Dendritic cell treated with granulocyte-macrophage colony-stimulating factor and Interleukin-4, amounts not matched to agents 40 ng/mL and 50 ng/mL, for 4 days (primary cell): ENCODE data around the gene OSMR.

Experiments used
- H3K27ac Mint-ChIP-seq: one replicate; pipeline ENCODE4 v1.8.0; 2022; ENCODE audit warnings: mild to moderate bottlenecking, mixed read lengths
- H3K27me3 Mint-ChIP-seq: one replicate; pipeline ENCODE4 v1.8.0; 2022; ENCODE audit warnings: mild to moderate bottlenecking, mixed read lengths
- H3K36me3 Mint-ChIP-seq: one replicate; pipeline ENCODE4 v1.8.0; 2022; ENCODE audit warnings: low read depth, mixed read lengths
- H3K4me1 Mint-ChIP-seq: one replicate; pipeline ENCODE4 v1.8.0; 2022; ENCODE audit warnings: low read depth, mixed read lengths
- H3K4me3 Mint-ChIP-seq: one replicate; pipeline ENCODE4 v1.8.0; 2022; ENCODE audit warnings: mild to moderate bottlenecking, moderate library complexity, mixed read lengths
- H3K9me3 Mint-ChIP-seq: one replicate; pipeline ENCODE4 v1.8.0; 2022; ENCODE audit warnings: mixed read lengths
- intact Hi-C: fragments of 100-400 bp; cut with micrococcal nuclease; formaldehyde crosslinking; loops from one replicate; pipeline ENCODE4 v1.15.0; 2022

OSMR gene

DNA sequence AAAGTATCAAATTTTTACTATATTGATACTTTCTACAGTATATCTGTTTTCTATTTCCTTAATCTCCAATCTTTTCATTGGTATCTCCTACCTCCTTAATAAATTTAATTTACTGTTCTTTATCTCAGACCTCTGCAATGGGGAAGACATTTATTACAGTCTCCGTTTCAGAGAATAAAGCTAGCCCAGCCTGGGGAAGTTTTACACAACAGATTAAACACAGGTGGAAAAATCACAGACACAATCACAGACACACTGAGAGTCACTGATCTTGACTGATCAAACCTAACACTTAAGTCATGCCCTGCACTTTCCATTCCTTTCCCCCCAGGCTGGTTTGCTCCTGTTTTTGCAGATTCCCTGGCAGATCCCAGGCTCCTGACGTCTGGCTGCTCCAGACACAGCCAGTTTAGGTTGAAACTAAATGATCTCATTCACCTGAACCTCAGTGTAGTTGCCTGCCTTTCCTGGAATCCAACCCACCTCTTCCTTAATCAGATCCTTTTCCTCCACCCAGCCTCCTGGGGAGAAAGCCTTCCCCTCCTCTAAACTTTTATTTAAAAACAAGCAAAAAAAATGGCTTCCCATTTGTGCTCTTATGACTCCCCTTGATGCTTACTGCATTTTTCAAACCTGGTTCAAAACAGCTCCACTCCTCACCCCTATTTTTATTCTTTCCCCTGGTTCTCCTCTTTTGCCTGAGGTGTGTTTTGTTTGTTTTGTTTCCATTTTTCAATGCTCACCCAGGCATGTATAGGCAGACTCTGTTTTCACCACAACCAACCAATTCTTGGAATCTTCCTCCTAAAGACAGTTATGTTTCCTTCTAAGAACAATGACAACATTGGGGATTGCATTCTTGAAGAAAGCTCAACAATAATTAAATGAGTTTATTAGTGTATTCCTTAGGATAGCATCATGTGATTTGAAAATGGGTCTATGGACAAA lies 29.5 kb upstream of the OSMR start:
- Mint-ChIP-seq H3K36me3 (no peaks in the 10 kb centered on the region), H3K9me3 (no peaks in the 10 kb centered on the region), H3K27ac (no peak overlapping the region), H3K27me3 (peaks cover 32% of the 10 kb centered on the region), H3K4me3 (no peak overlapping the region), H3K4me1 (no peaks in the 10 kb centered on the region)
- intact Hi-C loops = no loop called here

DNA sequence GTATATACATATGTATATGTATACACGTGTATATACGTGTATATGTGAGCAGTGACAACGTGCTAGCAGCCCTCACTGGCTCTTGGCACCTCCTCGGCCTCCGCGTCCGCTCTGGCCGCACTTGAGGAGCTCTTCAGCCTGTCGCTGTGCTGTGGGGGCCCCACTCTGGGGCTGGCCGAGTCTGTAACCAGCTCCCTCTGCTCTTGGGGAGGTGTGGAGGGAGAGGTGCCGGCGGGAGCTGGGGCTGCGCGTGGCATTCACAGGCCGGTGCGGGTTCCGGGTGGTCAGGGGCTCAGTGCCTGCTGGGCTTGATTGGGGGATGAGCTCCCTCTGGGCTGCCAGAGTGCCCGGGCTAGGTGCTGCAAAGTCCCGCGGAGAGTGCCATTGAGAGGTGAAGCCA lies 24.1 kb upstream of the OSMR start:
- Mint-ChIP-seq H3K4me3 (no peak overlapping the region), H3K4me1 (no peaks in the 10 kb centered on the region), H3K9me3 (peaks cover 9% of the 10 kb centered on the region), H3K36me3 (no peaks in the 10 kb centered on the region), H3K27me3 (peaks cover 12% of the 10 kb centered on the region), H3K27ac (no peak overlapping the region)
- intact Hi-C loops = no loop called here

DNA sequence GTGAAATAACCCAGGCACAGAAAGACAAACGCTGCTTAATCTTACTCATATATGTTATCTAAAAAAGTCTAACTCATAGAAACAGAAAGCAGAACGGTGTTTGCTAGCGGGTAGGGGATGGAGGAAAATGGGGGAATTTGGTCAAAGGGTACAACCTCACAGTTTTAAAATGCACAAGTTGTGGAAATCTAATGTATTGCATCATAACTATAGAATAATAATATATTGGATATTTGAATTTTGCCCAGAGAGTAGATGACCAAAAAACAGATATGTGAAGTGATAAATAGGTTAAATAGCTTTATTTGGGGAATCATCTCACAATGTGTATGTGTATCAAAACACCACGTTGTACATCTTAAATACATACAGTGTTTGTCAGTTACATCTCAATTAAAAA lies 22.3 kb upstream of the OSMR start:
- intact Hi-C loops = no loop called here
- H3K4me3 Mint-ChIP-seq = no peak overlapping the region
- peaks cover 16% of the 10 kb centered on the region for H3K27me3 Mint-ChIP-seq
- peaks cover 9% of the 10 kb centered on the region for H3K9me3 Mint-ChIP-seq
- no peaks in the 10 kb centered on the region for H3K36me3 Mint-ChIP-seq
- no peaks in the 10 kb centered on the region for H3K4me1 Mint-ChIP-seq
- H3K27ac Mint-ChIP-seq = no peak overlapping the region

DNA sequence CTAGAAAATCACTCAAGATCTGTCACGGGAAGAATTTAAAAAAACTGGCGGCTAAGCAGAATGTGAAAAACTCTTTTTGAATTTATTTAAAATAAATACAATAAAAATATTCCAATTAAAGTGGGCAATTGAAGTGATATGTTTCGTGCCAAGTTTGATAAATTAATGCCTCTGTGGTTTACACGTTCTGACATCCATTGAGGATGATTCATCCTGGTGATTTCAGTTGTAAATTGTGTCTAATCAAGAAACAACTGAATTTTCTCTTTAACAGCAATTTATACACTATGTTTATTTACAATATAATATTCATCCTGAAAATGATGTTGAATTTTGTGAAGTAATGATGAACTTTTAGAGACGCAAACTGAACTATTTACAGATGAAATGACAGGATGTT lies 21.0 kb upstream of the OSMR start:
- intact Hi-C loops = no loop called here
- Mint-ChIP-seq H3K27ac (no peak overlapping the region), H3K36me3 (no peaks in the 10 kb centered on the region), H3K4me1 (no peaks in the 10 kb centered on the region), H3K9me3 (peaks cover 9% of the 10 kb centered on the region), H3K27me3 (peaks cover 19% of the 10 kb centered on the region), H3K4me3 (no peak overlapping the region)

DNA sequence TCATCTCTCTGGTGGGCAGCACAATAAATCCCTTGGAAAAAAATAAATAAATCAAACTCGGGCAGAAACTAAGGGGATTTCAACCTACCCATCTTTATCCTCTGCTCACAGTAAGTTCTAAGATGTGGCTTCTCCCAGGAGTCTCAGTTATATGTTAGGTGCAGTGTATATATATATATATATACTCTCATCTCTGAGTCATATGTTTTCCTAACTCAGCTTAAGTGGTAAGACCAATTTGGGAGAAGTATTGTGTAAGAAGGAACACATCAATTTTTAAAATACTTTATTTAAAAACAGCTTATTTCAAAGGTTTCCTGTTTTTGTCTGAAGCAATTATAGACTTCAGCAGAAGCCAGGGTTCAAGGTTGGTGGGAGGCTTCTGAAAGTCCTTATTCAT lies 20.3 kb upstream of the OSMR start:
- Mint-ChIP-seq H3K9me3 (peaks cover 9% of the 10 kb centered on the region), H3K4me3 (no peak overlapping the region), H3K4me1 (no peaks in the 10 kb centered on the region), H3K27me3 (peaks cover 17% of the 10 kb centered on the region), H3K27ac (no peak overlapping the region), H3K36me3 (no peaks in the 10 kb centered on the region)
- intact Hi-C loops = no loop called here

DNA sequence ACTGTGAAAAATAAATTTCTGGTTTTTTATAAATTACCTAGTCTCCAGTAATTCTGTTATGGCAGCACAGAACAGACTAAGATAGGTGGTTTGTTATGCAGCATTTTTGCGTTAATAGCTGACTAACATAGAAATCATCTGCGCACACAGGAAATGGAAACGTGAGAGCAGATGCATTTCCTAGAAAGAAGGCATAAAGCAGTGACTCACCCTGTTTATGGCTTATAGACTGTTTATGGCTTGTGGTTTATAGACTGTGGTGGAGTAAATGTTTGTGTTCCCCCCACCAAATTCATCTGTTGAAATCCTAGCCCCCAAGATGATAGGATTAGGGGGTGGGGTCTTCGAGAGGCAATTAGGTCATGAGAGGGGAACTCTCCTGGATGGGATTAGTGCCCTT lies 18.3 kb upstream of the OSMR start:
- no peak overlapping the region for H3K4me3 Mint-ChIP-seq
- peaks cover 2% of the 10 kb centered on the region for H3K9me3 Mint-ChIP-seq
- peaks cover 21% of the 10 kb centered on the region for H3K27me3 Mint-ChIP-seq
- no peaks in the 10 kb centered on the region for H3K36me3 Mint-ChIP-seq
- H3K4me1 Mint-ChIP-seq = no peaks in the 10 kb centered on the region
- intact Hi-C loops = no loop called here
- H3K27ac Mint-ChIP-seq = no peak overlapping the region

DNA sequence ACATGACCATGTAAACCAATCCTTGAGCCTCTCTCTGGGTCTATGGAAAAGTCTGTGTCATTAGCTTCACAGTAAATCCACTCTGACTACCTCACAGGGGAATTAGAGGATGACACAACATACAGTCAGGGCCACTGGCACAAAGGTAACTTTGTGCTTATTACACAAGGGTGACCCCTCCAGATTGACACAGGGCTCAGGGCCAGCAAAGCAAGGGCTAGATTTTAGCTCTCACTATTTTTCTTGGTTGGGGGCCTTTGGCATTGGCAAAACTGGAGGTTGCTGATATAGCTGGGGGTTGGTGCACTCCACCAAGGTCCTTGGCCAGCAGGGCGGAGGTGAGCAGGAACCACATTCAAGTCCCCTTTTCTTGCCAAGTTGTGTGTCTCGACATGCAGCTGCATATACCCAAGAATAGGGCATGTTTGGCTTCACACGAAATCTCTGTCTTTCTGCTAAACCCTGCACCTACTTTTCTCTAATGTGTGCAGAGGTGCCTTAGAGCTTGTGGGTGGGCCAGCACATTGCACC lies 15.2 kb upstream of the OSMR start:
- Mint-ChIP-seq H3K9me3 (no peaks in the 10 kb centered on the region), H3K27ac (no peak overlapping the region), H3K27me3 (peaks cover 19% of the 10 kb centered on the region), H3K4me3 (no peak overlapping the region), H3K36me3 (no peaks in the 10 kb centered on the region), H3K4me1 (no peaks in the 10 kb centered on the region)
- intact Hi-C loops = no loop called here

DNA sequence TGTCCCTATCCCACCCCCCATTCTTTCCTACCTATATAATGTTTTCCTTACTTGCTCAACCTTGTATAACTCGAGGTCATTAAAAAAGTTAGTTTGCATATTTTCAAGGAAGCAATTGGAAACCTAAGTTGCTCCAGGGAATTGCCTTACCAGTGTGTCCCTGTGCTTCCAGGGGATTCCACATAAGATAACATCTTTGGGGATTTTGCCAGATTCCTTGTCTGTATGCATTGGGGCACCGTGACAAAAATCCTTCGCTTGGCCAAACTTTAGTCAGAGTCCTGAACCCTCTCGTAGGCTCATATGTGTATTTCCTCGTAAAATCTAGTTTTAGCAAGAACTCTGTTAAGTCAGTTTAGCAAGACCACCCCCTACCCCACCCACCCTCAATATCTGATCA lies 14.7 kb upstream of the OSMR start:
- intact Hi-C loops = no loop called here
- Mint-ChIP-seq H3K36me3 (no peaks in the 10 kb centered on the region), H3K27me3 (peaks cover 21% of the 10 kb centered on the region), H3K27ac (no peak overlapping the region), H3K4me3 (no peak overlapping the region), H3K4me1 (no peaks in the 10 kb centered on the region), H3K9me3 (no peaks in the 10 kb centered on the region)

DNA sequence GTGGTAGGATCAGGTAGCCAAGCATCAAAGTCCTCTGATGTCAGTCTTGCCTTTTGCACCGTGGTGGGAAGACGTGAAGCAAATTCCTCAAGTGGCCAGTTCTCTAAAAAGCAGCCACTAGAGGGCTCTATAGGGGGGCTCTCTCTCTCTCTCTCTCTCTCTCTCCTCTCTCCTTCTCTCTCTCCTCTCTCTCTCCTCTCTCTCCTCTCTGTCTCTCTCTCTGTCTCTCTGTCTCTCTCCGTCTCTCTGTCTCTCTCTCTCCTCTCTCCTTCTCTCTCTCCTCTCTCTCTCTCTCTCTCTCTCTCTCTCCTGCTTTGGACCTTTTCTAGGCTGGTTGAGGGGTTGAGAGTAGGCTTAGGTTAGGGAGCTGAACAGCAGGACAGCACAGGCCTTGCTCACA lies 13.9 kb upstream of the OSMR start:
- peaks cover 18% of the 10 kb centered on the region for H3K27me3 Mint-ChIP-seq
- intact Hi-C loops = no loop called here
- no peak overlapping the region for H3K4me3 Mint-ChIP-seq
- no peaks in the 10 kb centered on the region for H3K4me1 Mint-ChIP-seq
- no peak overlapping the region for H3K27ac Mint-ChIP-seq
- H3K36me3 Mint-ChIP-seq = no peaks in the 10 kb centered on the region
- H3K9me3 Mint-ChIP-seq = no peaks in the 10 kb centered on the region

DNA sequence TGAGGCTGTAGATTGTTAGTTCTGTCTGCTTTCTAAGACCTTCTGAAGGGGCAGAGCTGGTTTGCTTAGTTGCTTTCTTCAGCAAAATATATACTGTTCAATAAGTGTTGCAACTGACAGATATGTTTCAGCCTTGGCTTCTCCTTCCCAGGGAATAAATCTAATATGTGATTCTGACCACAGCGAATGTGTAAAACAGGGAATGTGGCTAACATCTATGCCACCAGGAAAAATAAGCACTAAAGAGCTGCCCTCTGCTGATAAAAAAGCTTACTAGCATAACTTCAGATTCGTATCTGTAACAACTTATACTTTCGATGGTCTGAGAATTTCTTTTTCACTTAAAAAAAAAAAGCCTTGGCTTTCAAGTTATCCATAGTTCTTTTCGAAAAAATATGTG lies 13.0 kb upstream of the OSMR start:
- no peaks in the 10 kb centered on the region for H3K9me3 Mint-ChIP-seq
- H3K4me1 Mint-ChIP-seq = no peaks in the 10 kb centered on the region
- peaks cover 16% of the 10 kb centered on the region for H3K27me3 Mint-ChIP-seq
- intact Hi-C loops = no loop called here
- H3K36me3 Mint-ChIP-seq = no peaks in the 10 kb centered on the region
- H3K27ac Mint-ChIP-seq = no peak overlapping the region
- H3K4me3 Mint-ChIP-seq = no peak overlapping the region

DNA sequence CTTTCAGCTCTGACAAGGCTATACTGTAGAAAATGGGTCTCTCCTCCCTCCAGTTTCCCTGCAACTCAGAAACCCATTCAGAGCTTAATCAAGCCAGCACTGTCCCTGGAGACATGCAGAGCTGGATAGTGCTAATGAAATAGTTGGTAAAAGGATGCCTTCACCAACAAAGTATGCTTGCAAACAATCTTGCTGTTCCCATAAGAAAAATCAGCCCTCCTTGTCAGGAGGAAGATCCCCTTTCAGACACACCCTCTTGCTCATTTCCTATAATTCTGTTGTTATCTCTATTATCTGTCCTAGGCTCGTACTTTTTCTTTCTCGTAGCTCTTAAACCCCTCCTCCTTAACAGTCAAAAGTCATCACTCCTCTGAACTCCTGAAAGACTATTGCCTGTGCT lies 9.9 kb upstream of the OSMR start:
- intact Hi-C loops = no loop called here
- peaks cover 20% of the 10 kb centered on the region for H3K27me3 Mint-ChIP-seq
- no peaks in the 10 kb centered on the region for H3K9me3 Mint-ChIP-seq
- H3K4me3 Mint-ChIP-seq = no peak overlapping the region
- no peaks in the 10 kb centered on the region for H3K4me1 Mint-ChIP-seq
- H3K27ac Mint-ChIP-seq = no peak overlapping the region
- H3K36me3 Mint-ChIP-seq = no peaks in the 10 kb centered on the region

DNA sequence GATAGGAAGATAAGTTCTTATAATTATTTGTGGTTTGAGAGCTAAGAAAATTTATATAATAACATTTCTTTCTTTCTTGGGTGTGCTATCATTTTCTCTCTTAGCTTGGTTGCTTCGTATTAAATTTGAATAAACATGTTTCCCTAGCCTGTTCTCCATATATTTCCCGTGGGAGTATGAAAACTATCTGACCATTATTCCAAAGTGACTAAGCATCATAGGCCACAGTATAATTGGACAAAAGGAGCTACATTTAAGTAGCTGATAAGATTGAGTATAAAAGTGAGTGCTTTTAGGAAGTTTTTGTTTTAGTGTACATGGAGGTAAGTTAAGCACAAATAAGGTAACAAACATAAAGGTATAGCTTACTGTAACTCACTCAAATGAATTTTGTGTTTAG lies 8.4 kb upstream of the OSMR start:
- Mint-ChIP-seq H3K36me3 (no peaks in the 10 kb centered on the region), H3K4me1 (no peaks in the 10 kb centered on the region), H3K27me3 (peaks cover 23% of the 10 kb centered on the region), H3K27ac (no peak overlapping the region), H3K4me3 (no peak overlapping the region), H3K9me3 (no peaks in the 10 kb centered on the region)
- intact Hi-C loops = no loop called here

DNA sequence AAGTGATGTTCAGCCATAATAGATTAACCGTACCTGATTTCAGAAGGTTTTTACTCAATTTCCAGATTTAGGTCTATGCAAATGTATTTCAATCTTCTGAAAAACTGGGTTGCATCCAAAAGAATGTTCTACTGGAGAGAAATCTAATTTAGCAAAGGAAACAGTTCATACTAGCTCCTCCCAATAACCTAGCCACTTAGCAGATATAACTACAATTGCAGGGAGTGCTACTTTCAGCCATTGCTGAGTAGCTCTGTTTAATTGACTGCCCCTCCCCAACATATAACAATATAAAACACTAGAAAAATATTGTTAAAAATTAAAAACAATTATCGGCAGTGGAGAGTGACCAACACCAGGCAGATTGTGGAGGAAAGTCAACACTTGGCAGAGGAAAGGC lies 7.9 kb upstream of the OSMR start:
- no peak overlapping the region for H3K27ac Mint-ChIP-seq
- H3K27me3 Mint-ChIP-seq = peaks cover 27% of the 10 kb centered on the region
- H3K4me3 Mint-ChIP-seq = no peak overlapping the region
- H3K36me3 Mint-ChIP-seq = no peaks in the 10 kb centered on the region
- H3K4me1 Mint-ChIP-seq = no peaks in the 10 kb centered on the region
- intact Hi-C loops = no loop called here
- no peaks in the 10 kb centered on the region for H3K9me3 Mint-ChIP-seq

DNA sequence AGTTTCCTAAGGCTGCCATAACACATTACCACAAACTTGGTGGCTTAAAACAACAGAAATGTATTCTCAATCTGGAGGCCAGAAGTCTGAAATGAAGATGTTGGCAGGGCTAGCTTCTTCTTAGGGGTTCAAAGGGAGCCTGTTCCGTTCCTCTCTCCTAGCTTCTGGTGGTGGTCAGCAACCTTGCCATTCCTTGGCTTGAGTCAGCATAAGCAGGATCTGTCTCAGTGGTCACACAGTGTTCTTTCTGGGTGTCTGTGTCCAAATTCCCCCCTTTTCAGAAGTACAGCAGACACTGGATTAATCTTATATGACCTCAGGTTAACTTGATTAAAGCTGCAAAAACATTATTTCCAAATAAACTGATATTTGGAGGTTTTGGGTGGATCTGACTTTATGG lies 2.1 kb upstream of the OSMR start:
- Mint-ChIP-seq H3K27me3 (peaks cover 65% of the 10 kb centered on the region), H3K36me3 (no peaks in the 10 kb centered on the region), H3K27ac (no peak overlapping the region), H3K4me3 (no peak overlapping the region), H3K4me1 (peaks cover 18% of the 10 kb centered on the region), H3K9me3 (no peaks in the 10 kb centered on the region)
- intact Hi-C loops = no loop called here
